Nephron progenitor cell (in vitro differentiated cells): ENCODE measurements around the gene FAM131C.

Experiments used
- DNase-seq: peaks from one replicate; pipeline ENCODE4 v3.0.0; 2021
- H3K27ac Mint-ChIP-seq: 2 replicates; pipeline ENCODE4 v1.8.0; 2021; ENCODE audit warnings: mild to moderate bottlenecking, moderate library complexity, mixed read lengths
- H3K27me3 Mint-ChIP-seq: 2 replicates; pipeline ENCODE4 v1.8.0; 2021; ENCODE audit warnings: mild to moderate bottlenecking, low read depth, mixed read lengths; ENCODE audit not compliant: poor library complexity
- H3K36me3 Mint-ChIP-seq: 2 replicates; pipeline ENCODE4 v1.8.0; 2021; ENCODE audit warnings: low read depth, mixed read lengths
- H3K4me1 Mint-ChIP-seq: 2 replicates; pipeline ENCODE4 v1.8.0; 2021; ENCODE audit warnings: mixed read lengths
- H3K4me3 Mint-ChIP-seq: 2 replicates; pipeline ENCODE4 v1.8.0; 2021; ENCODE audit warnings: mild to moderate bottlenecking, moderate library complexity, mixed read lengths
- H3K9me3 Mint-ChIP-seq: 2 replicates; pipeline ENCODE4 v1.8.0; 2021; ENCODE audit warnings: mild to moderate bottlenecking, moderate library complexity, mixed read lengths
- TF ChIP-seq, protein P1 (sequence below): fragments of 200-600 bp; sonication (generic); IDR thresholded peaks from 2 replicates; pipeline ENCODE4 v1.5.0; 2021; ENCODE audit warnings: antibody characterized with exemption

The FAM131C gene

GRCh38 chr1:16115468-16115983, 42.1 kb upstream of the FAM131C start:
- Mint-ChIP-seq H3K4me1 (peaks cover 57% of the 10 kb centered on the region), H3K9me3 (no peaks in the 10 kb centered on the region), H3K27me3 (peaks cover 17% of the 10 kb centered on the region), H3K4me3 (no peak overlapping the region), H3K36me3 (no peaks in the 10 kb centered on the region), H3K27ac (no peak overlapping the region)
- DNase-seq, result no peak
- TF ChIP-seq, protein P1, sequence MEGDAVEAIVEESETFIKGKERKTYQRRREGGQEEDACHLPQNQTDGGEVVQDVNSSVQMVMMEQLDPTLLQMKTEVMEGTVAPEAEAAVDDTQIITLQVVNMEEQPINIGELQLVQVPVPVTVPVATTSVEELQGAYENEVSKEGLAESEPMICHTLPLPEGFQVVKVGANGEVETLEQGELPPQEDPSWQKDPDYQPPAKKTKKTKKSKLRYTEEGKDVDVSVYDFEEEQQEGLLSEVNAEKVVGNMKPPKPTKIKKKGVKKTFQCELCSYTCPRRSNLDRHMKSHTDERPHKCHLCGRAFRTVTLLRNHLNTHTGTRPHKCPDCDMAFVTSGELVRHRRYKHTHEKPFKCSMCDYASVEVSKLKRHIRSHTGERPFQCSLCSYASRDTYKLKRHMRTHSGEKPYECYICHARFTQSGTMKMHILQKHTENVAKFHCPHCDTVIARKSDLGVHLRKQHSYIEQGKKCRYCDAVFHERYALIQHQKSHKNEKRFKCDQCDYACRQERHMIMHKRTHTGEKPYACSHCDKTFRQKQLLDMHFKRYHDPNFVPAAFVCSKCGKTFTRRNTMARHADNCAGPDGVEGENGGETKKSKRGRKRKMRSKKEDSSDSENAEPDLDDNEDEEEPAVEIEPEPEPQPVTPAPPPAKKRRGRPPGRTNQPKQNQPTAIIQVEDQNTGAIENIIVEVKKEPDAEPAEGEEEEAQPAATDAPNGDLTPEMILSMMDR, result no peak

DNA sequence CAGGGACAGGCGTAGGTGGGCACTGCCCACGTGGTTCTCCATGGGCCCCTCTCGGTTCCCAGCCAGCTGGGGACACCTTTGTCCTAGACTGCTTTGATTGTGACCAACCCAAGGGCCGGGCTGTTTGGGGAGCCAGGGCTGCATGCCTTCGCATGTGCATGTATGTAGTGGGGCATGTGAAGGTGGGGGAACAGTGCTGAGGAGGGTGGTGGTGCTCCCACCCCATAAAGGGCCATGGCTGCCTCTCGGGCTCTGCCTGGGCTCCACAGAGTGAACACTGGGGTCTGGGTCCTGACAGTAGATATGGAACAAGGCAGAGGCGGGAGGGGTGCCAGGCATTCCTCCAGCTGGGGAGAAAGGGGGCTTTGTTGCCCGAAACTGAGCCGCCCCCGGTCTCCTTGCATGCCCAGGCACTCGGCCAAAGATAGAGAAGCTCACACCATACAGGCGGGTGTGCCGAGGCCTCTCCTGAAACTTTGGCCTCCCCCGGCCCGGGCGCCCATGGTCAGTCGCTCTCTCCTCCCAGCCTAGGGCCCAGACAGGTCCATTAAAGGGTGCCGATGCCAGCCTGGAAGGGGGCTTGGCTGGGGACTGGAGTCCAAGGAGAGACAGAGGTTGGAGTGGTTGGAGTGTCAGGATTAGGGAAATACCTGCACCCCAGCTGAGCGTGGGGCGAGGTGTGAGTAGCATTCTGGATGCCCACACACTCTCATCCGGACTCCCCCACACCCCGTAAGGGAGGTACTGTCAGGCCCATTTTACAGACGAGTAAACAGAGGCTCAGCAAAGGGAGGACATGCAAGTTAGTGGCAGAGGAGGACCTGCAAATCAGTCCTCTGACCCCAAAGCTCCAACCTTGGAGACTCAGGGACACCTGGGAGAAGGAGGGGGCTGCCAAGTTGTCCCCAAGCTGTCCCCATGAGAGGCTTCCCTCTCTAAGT, 41.3 kb upstream of the FAM131C start:
- DNase-seq, result no peak
- TF ChIP-seq, protein P1, result no peak
- no peak overlapping the region for H3K4me3 Mint-ChIP-seq
- H3K4me1 Mint-ChIP-seq, result peaks cover 62% of the 10 kb centered on the region
- no peaks in the 10 kb centered on the region for H3K36me3 Mint-ChIP-seq
- H3K9me3 Mint-ChIP-seq, result no peaks in the 10 kb centered on the region
- peaks cover 23% of the 10 kb centered on the region for H3K27me3 Mint-ChIP-seq
- H3K27ac Mint-ChIP-seq, result no peak overlapping the region

GRCh38 chr1:16112596-16113555, 39.4 kb upstream of the FAM131C start:
- Mint-ChIP-seq H3K36me3 (no peaks in the 10 kb centered on the region), H3K27me3 (peaks cover 27% of the 10 kb centered on the region), H3K4me1 (peaks cover 50% of the 10 kb centered on the region), H3K27ac (no peak overlapping the region), H3K4me3 (no peak overlapping the region), H3K9me3 (peaks cover 8% of the 10 kb centered on the region)
- TF ChIP-seq, protein P1, result no peak
- peak; percentile 74 for DNase-seq

DNA sequence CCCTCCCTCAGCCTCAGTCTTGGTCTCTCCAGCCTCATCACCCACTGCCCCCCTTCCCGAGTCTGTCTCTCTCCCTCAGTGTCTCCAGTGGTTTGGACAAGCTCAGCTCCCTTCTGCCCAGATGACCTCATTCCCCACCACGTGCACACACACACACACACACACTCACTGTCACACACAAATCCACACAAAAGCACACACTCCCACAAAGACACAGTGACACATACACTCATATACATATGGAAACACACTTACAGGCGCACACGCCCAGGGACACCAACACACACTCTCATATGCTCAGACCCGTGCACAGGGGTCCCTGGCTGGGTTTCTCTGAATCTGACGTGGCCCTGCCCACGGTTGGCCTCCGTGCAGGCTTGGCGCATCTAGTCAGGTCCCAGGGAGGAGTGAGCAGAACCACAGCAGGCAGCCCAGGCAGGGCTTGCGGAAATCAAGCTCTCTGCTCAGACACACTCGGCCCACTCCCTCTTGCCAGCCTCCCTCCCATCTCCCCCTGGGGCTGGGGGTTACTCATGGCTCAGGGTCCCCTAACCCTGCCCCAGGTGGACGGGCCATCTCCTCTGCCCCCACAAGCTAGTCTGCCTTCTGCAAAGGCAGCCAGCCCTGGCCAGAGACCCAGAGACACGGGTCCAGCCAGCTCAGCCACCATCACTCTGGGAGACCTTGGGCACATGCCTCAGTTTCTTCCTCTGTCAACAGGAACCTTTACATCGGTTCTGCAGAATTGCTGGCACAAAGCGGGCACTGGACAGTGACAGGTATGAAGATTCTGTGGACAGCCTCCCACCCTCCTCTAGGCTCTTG, 38.5 kb upstream of the FAM131C start:
- DNase-seq, result no peak
- peaks cover 46% of the 10 kb centered on the region for H3K4me1 Mint-ChIP-seq
- peak overlapping the region; percentile 5 for H3K27ac Mint-ChIP-seq
- peaks cover 17% of the 10 kb centered on the region for H3K9me3 Mint-ChIP-seq
- H3K36me3 Mint-ChIP-seq, result no peaks in the 10 kb centered on the region
- TF ChIP-seq, protein P1, result no peak
- peaks cover 28% of the 10 kb centered on the region for H3K27me3 Mint-ChIP-seq
- H3K4me3 Mint-ChIP-seq, result peak overlapping the region; percentile 4

- Mint-ChIP-seq H3K27me3 (peaks cover 22% of the 10 kb centered on the region), H3K4me1 (peaks cover 38% of the 10 kb centered on the region), H3K27ac (no peak overlapping the region), H3K36me3 (no peaks in the 10 kb centered on the region), H3K4me3 (no peak overlapping the region), H3K9me3 (peaks cover 18% of the 10 kb centered on the region)
- DNase-seq, result no peak
- TF ChIP-seq, protein P1, result no peak
Measured at GRCh38 chr1:16110884-16111283, 37.4 kb upstream of the FAM131C start.
